ENCODE results near the gene ETV6.

The ETV6 gene

DNA sequence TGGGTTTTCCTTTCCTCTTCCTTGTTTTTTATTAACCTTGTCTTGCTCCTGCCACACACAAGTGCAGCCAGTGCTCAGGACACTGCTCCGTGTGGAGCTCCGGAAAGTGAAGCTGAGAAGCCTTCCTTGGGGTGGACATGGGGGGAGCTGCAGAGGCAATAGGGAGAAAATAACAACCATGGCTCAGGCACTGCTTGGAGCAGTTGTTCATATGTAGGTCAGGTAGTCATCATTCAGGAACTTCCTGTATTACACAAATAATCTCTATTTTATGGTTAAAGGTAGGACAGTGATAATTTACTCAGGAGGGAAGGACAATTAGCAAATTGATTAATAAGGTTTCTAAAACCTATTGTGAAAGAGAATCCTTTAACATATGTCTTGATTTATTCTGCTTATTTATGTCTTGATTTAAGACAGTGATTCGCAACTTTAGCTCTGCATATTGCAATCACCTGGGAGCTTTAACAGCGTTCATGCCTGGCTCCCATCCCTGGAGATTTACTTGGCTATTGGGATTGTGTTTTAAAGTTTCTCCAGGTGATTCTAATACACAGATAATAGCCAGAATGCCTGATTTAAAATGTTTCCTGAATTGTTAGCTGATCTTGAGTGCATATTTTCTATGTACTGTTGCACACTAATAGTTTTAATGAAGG, 92.1 kb downstream of the ETV6 start:
- no peak for DNase-seq (ENCODE audit: low read depth in 3 of 3)

DNA sequence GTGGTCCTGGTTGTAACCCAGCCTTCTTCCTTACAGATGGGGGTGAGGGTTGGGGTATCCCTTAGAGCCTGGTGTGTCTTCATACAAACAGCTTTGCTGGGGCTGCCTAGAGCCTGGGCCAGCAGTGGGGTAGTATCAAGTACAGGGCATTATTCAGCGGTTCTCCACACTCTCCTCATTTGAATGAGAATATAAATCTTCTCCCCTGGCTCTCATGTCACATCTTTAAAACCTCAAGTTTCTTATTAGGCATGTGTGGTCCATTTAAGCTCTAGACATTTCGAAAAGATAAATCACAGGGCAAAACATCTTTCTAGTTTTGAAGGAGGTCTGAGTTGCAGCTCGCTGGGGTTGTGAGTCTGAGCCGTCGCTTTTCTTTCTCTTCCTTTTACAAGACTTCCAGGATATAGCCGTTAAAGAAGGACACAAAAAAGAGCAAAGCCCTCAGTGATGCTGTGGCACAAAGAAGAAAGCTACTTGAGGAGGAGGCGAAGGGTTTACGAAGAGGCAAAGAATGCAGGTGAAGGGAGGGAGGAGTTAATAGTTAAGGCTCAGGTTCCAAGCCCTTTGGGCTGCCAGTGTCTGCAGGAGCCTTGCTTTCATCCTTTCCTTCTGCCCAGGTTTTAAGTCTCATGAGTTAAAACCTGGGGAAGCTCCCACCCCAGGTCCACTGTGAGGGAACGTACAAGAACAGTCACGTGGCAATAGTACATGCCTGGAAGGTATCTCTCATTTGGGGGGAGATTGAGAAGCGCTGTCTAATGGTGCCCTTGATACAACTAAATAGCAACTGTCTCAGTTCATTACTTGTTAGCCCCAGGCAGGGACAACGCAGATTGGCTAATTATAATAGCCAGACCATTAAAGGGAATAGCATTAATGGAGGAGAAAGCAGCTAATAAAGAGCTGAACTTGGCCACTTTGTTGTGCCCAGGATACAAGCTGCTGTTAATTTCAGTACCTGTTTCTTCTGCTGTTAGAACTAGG, 94.2 kb downstream of the ETV6 start:
- no peak for DNase-seq (ENCODE audit: low read depth in 3 of 3)

DNA sequence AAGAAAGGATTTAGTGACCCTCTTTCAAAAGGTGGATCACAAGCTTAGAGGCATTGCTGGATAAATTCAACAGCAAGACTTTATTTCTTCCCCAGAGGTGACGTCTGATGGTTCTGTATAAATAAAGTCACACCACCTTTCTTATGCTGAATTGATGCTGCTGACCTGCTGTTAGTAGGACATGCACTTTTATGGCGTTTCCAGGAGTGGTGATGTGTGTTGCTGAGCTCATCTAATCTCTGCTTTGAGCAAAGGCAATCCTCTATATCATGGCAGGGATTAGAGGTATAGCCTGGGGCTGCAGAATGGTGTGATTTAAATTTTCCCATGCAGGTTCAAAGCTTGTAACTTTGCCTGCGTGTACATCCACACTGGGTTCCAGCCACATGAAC, 94.9 kb downstream of the ETV6 start:
- no peak for DNase-seq (ENCODE audit: low read depth in 3 of 3)

DNA sequence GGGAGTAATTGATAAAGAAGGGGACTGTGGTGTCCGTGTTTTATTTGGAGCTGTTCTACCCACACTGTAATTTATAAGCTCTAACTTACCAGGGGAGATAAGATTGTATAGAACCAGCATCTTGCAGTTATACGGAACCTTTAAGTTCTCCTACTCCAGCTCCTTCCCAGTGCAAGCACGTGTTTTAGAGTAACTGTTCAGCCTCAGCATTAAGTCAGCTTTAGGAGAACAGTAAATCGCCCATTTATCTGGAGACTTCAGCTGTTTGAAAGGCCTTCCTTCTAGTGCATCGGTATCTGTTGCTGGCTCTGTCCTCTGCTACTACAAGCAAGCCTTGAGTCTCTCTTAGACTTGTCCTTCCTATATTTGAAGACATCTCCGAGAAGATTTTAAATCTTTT, 95.6 kb downstream of the ETV6 start:
- no peak for DNase-seq (ENCODE audit: low read depth in 3 of 3)

DNA sequence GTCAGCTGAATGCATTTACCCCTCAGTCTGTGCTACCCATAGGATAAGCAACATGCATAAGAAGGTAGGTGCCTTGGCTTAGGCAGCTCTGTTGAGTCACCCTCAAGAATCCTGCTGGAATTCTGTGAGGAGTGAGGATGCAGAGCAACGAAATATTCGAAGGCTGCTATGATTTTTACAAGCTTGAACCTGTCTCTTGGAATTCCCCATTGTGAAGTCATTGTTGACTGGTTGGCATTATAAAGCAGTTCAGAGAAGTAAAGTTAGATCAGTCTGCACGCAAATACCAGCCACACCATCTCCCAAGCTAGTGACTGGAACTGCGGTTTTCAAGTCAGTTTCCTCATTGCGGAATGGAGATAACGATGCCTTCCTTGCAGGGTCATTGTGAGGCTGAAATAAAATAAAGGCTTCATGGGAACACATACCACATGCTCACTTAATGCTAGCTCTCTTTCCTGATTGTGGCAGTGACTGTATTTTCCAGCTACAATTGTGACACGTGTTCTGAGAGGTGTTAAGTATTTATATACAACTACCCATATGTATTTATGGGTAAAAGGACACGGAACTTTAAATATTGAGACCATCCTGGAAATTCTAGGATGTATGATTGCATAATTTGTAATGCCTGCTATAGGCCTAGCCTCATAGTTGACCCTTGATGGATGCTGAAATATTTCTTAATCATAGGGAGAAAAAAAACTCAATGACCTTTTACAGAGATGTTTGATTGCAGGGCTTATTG, 96.7 kb downstream of the ETV6 start:
- no peak for DNase-seq (ENCODE audit: low read depth in 3 of 3)

GRCh38 chr12:11746940-11747716, 97.7 kb downstream of the ETV6 start:
- DNase-seq (ENCODE audit: low read depth in 3 of 3), result no peak

DNA sequence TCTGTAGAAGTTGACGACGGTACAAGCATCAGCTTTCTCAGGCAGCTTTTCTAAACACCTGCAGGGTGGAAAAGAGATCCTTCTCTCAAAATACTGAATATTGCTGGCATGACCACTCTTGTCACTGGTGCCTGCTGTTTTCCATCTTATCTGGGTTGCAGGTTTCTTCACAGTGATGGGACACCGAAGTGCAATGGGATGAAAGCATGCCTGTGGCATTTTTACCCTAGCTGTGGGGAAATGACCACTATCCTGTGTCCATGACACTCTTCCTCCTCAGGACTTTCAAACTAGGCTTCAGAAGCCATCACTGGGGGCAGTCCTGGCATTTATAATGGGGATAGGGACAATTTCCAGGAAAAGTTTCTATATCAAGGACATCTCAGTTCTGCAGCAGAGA, 98.5 kb downstream of the ETV6 start:
- DNase-seq (ENCODE audit: low read depth in 3 of 3), result no peak

- DNase-seq (ENCODE audit: low read depth in 3 of 3), result no peak
Observed at GRCh38 chr12:11748903-11749302, 99.4 kb downstream of the ETV6 start.

GRCh38 chr12:11749943-11750690, 100.6 kb downstream of the ETV6 start:
- DNase-seq (ENCODE audit: low read depth in 3 of 3), result no peak

DNA sequence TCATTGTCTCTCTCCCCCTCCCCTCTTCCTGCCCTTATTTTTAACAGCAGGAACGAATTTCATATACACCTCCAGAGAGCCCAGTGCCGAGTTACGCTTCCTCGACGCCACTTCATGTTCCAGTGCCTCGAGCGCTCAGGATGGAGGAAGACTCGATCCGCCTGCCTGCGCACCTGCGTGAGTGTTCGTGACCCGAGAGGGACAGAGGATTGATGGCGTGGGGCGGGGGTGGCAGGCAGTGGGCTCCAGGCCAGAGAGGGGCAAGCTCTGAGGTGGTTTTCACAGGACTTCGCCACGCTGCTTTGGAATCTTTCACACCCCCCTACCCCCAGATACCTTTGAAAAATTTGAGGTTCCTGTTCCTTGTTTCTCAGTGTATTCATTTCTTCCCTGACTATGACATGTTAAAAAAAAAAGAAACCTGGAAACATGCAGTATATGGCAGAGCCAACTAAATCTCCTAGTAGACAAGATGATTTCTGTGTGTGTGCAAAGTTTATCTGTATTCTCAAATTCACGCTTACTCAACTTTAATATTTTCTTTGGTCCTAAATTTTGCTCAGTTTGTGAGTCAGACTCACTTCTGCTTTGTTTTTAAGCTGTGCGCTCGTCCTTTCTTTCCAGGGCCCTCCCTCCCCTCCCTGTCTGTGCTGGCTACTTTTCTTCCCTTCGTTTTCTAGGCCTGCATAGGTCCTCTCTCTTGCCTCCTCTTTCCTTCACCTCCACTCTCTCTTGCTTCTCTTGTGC, 103.1 kb downstream of the ETV6 start:
- DNase-seq (ENCODE audit: low read depth in 3 of 3), result no peak

- DNase-seq (ENCODE audit: low read depth in 3 of 3), result no peak
Observed at GRCh38 chr12:11753150-11753499, 103.7 kb downstream of the ETV6 start.

GRCh38 chr12:11753826-11754225, 104.4 kb downstream of the ETV6 start:
- DNase-seq (ENCODE audit: low read depth in 3 of 3), result no peak

DNA sequence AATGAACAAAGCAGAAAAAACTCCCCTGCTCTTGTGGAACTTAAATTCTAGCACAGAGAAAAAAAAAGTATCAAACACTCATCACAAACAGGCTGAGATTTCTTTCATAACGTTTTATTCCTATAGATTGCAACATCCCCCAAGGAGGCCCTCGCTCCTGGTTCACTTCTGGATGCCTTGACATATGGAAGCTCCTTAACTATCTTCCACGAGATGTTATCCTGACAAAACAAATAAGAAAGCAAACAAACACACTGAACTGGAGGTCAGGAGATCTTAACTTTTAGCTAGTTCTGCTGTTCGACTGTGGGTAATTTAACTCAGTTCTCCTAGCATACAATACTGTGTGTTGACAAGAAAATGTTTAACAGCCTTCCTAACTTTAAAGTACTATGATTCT, 104.8 kb downstream of the ETV6 start:
- DNase-seq (ENCODE audit: low read depth in 3 of 3), result no peak

DNA sequence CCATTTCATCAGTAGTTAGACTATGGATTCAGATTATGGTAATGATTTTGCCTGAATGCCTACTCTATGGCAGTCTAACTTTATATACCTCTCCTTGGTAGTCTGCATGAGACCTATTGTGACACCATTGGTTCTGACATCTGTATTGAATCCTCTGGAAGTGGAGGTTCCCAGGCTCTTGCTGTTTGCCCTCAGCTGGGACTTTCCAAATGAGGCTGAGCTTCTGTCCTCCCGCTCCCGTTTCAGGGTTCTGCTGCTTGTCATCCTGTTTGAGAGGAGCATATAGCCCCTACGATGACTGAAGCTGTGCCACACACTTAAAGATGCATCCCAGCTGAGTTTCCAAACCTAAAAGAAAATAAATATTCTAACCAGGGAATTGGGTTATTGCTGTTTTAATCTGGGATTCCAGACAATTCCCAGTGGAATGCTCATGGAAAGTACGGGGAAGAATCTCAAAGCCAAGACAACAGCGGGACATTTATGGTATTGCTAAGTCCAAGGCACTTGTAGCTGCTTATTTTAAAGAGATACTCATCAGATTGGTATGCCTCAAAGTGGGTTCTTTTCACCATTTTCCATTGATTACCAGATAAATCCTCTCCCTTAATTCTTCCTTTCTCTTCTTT, 105.9 kb downstream of the ETV6 start:
- no peak for DNase-seq (ENCODE audit: low read depth in 3 of 3)

GRCh38 chr12:11756022-11756421, 106.5 kb downstream of the ETV6 start:
- DNase-seq (ENCODE audit: low read depth in 3 of 3), result no peak

GRCh38 chr12:11756523-11756922, 107.0 kb downstream of the ETV6 start:
- no peak for DNase-seq (ENCODE audit: low read depth in 3 of 3)

GRCh38 chr12:11757095-11757494, 107.6 kb downstream of the ETV6 start:
- DNase-seq (ENCODE audit: low read depth in 3 of 3), result no peak

- no peak for DNase-seq (ENCODE audit: low read depth in 3 of 3)
Observed at GRCh38 chr12:11757531-11757930, 108.1 kb downstream of the ETV6 start.

GRCh38 chr12:11758087-11758486, 108.6 kb downstream of the ETV6 start:
- no peak for DNase-seq (ENCODE audit: low read depth in 3 of 3)

Measured in stimulated activated CD4-positive, alpha-beta T cell treated with anti-CD3 and anti-CD28 coated beads, TNF-alpha, amount 100 ng/mL, for 4 hours (primary cell).